Brain microvascular endothelial cell (primary cell): Measurements from ENCODE around the gene ERICH2.
"Not testable (repeated sequence)": the region's sequence is repeated elsewhere in the genome, so short reads cannot be mapped to it uniquely, and the experiment has no call there.

Experiments used
- DNase-seq: peaks from one replicate; pipeline ENCODE4 v3.0.0-alpha.2; 2020
- H3K27ac ChIP-seq: fragments of 250-450 bp; sonication (Bioruptor Pico); 2 replicates; pipeline ENCODE4 v1.5.1; 2020; ENCODE audit warnings: mild to moderate bottlenecking, moderate library complexity
- H3K27me3 ChIP-seq: fragments of 250-450 bp; sonication (Bioruptor Pico); replicated peaks from 2 replicates; pipeline ENCODE4 v1.5.1; 2020; ENCODE audit warnings: mild to moderate bottlenecking
- H3K36me3 ChIP-seq: fragments of 250-450 bp; sonication (Bioruptor Pico); replicated peaks from 2 replicates; pipeline ENCODE4 v1.5.1; 2020; ENCODE audit warnings: mild to moderate bottlenecking
- H3K4me3 ChIP-seq: 2 replicates; pipeline ENCODE4 v1.5.1; 2011; ENCODE audit warnings: low read depth, mild to moderate bottlenecking, control low read depth, low read length, moderate library complexity
- CTCF ChIP-seq: IDR thresholded peaks from 2 replicates; pipeline ENCODE4 v1.5.1; 2011; ENCODE audit warnings: low read depth, mild to moderate bottlenecking, moderate library complexity, low read length, control low read depth, inconsistent platforms; ENCODE audit errors: missing control alignments
- in situ Hi-C: cut with HindIII; loops from 2 replicates; pipeline ENCODE4 v1.10.0; 2017; ENCODE audit warnings: low sequenced_read_pairs, low pct_ligation_motif_present

ERICH2 gene

DNA sequence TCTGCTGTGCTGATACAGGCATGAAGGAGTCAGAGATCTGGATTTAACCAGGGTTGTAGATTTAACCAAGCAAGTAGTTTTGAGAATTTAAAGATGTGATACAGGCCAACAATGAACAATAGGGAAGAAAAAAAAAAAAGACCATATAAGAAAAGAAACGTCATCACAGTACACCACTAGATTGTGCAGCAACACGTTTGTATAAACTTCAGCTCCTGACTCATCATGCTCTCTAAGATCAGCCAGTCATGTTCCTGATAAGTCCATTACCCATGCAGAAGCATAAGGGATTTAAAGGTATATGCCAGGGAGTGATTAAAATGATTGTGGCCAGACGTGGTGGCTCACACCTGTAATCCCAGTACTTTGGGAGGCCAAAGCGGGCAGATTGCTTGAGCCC is 22.3 kb upstream of the ERICH2 start:
- in situ Hi-C loops: no loop called here
- no peak overlapping the region for H3K27ac ChIP-seq
- no peak overlapping the region for H3K4me3 ChIP-seq
- no peak for TF ChIP-seq CTCF
- no peaks in the 10 kb centered on the region for H3K27me3 ChIP-seq
- DNase-seq: peak; percentile 70
- H3K36me3 ChIP-seq: no peaks in the 10 kb centered on the region

DNA sequence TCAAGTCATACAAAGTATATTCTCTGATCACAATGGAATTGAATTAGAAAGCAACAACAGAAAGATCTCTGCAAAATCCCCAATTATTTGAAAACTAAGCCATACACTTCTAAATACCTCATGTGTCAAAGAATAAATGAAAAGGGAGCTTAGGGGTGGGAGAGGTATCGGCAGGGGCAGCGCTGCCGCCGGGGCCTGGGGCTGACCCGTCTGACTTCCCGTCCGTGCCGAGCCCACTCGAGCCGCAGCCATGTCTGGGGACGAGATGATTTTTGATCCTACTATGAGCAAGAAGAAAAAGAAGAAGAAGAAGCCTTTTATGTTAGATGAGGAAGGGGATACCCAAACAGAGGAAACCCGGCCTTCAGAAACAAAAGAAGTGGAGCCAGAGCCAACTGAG is 18.6 kb upstream of the ERICH2 start:
- DNase-seq, H3K4me3 ChIP-seq, in situ Hi-C loops, H3K27ac ChIP-seq, H3K36me3 ChIP-seq, H3K27me3 ChIP-seq: not testable (repeated sequence)

- in situ Hi-C loops: no loop called here
- H3K4me3 ChIP-seq: no peak overlapping the region
- H3K27ac ChIP-seq: no peak overlapping the region
- H3K27me3 ChIP-seq: no peaks in the 10 kb centered on the region
- no peaks in the 10 kb centered on the region for H3K36me3 ChIP-seq
- TF ChIP-seq CTCF: no peak
- no peak for DNase-seq
Observed at GRCh38 chr2:170761572-170761971, 8.6 kb upstream of the ERICH2 start.

DNA sequence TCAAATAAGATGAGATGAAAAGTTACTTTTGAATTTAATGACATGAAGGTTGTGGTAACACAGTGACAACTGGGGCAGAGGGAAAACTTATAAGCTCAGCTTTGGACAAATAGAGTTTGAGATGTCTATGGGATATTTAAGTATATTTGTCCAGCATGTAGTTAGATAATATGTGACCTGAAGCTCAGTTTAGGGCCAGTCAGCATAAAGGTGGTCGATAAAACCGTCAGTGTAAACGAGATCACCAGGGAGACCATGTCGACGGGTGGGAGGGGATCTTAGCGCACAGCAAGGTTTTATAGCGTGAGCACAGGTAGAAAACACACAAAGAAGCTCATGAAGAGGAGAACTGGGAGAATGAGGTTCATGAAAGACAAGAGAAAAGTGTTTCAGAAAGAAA is 7.4 kb upstream of the ERICH2 start:
- no peak for DNase-seq
- Histone ChIP-seq H3K27me3 (no peaks in the 10 kb centered on the region), H3K36me3 (no peaks in the 10 kb centered on the region), H3K27ac (no peak overlapping the region), H3K4me3 (no peak overlapping the region)
- in situ Hi-C loops: no loop called here
- no peak for TF ChIP-seq CTCF

- H3K27me3 ChIP-seq: no peaks in the 10 kb centered on the region
- TF ChIP-seq CTCF: no peak
- DNase-seq: no peak
- no peaks in the 10 kb centered on the region for H3K36me3 ChIP-seq
- H3K4me3 ChIP-seq: no peak overlapping the region
- in situ Hi-C loops: no loop called here
- H3K27ac ChIP-seq: no peak overlapping the region
Observed at GRCh38 chr2:170763232-170763631, 6.9 kb upstream of the ERICH2 start.

DNA sequence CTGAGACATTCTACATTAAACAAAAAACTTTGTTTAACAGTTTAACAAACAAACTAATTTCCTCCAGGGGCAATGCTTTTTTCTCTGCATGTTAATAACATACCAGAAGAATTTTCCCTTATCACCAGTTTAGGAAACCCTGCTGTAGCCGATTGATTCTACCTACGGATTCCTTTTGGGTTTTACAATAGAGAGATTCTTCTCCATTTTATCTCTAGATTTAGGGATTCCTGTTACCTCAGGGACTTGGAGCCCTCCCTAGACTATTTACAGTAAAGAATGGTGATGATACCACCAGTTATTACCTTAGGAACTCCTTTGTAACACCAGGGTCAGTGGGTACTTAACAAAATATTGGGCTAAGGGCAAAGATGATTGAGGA is 5.3 kb upstream of the ERICH2 start:
- no peak for TF ChIP-seq CTCF
- H3K4me3 ChIP-seq: no peak overlapping the region
- no peak overlapping the region for H3K27ac ChIP-seq
- in situ Hi-C loops: no loop called here
- H3K27me3 ChIP-seq: no peaks in the 10 kb centered on the region
- DNase-seq: no peak
- no peaks in the 10 kb centered on the region for H3K36me3 ChIP-seq
